Activated CD8-positive, alpha-beta T cell treated with anti-CD3 and anti-CD28 coated beads for 36 hours (primary cell): ENCODE measurements around the gene CGNL1. TPM values are rescaled to one million over a fixed set of nuclear protein-coding genes. Genes with fewer than 3 reads are reported as not detected.

Experiments
- ATAC-seq: fragments of 200-7000 bp; cut with Tn5 transposase; one replicate; pipeline ENCODE4 v1.10.0; 2021; ENCODE audit warnings: mild to moderate bottlenecking, moderate library complexity
- CTCF ChIA-PET: fragments of 350-600 bp; sonication (Branson Sonifier 250); formaldehyde crosslinking; loops from one replicate; lab custom pipeline; 2021; ENCODE audit warnings: antibody characterized with exemption; lab: Charles Lee
- POLR2A ChIA-PET: fragments of 350-600 bp; sonication (Branson Sonifier 250); formaldehyde crosslinking; loops from one replicate; lab custom pipeline; 2021; ENCODE audit warnings: antibody characterized with exemption; lab: Charles Lee
- DNase-seq: peaks from one replicate; pipeline ENCODE4 v3.0.0-alpha.2; 2020
- H3K27ac Mint-ChIP-seq: one replicate; pipeline ENCODE4 v1.8.0; 2021; ENCODE audit warnings: mild to moderate bottlenecking, mixed read lengths
- H3K27me3 Mint-ChIP-seq: one replicate; pipeline ENCODE4 v1.8.0; 2021; ENCODE audit warnings: mixed read lengths
- H3K36me3 Mint-ChIP-seq: one replicate; pipeline ENCODE4 v1.8.0; 2021; ENCODE audit warnings: low read depth, mixed read lengths
- H3K4me1 Mint-ChIP-seq: one replicate; pipeline ENCODE4 v1.8.0; 2021; ENCODE audit warnings: low read depth, mixed read lengths
- H3K4me3 Mint-ChIP-seq: one replicate; pipeline ENCODE4 v1.8.0; 2021; ENCODE audit warnings: mild to moderate bottlenecking, moderate library complexity, mixed read lengths
- H3K9me3 Mint-ChIP-seq: one replicate; pipeline ENCODE4 v1.8.0; 2021; ENCODE audit warnings: mixed read lengths
- intact Hi-C: fragments of 100-400 bp; cut with micrococcal nuclease; formaldehyde crosslinking; loops from one replicate; pipeline ENCODE4 v1.10.0; 2022
- total RNA-seq, 2 experiments: library from RNA; stranded (reverse); gene quantifications; one replicate each; pipeline ENCODE4 v1.2.3, GENCODE V29; 2021
- TF ChIP-seq, protein P1 (sequence below): fragments of 200-600 bp; IDR thresholded peaks from one replicate; pipeline ENCODE4 v1.8.0; 2022; ENCODE audit warnings: antibody characterized with exemption, mild to moderate bottlenecking

CGNL1 gene
- total RNA-seq, 2 experiments from 2014 or later = not detected

DNA sequence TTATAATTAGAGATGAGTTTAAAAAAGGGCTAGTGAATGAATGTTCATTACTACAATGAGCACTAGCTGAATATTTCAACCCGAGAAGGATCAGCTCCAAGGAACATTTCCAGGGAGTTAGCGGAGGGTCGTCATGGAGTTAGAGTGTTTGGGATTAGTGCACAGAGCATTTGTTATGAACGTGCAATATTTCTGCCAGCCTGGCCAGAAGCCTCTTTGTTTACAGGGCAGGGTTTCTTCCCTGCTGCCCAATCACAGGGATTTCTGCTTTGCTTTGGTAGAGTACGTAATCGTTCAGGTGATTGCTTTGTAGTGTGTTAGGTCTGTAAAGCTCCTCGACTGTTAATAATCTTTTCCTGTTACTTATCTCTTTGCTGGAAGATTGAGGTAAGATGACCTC is 5.9 kb downstream of the CGNL1 start:
- CTCF ChIA-PET = interaction anchor here (0.7 to 1.5 kb wide), 2 partner anchors 10 to 145 kb away, joined by 3 read pairs; no protein-coding TSS in a partner anchor
- no peak for DNase-seq
- peaks cover 16% of the 10 kb centered on the region for H3K27me3 Mint-ChIP-seq
- H3K4me3 Mint-ChIP-seq = no peak overlapping the region
- intact Hi-C loops = no loop called here
- ATAC-seq = no peak
- no peaks in the 10 kb centered on the region for H3K36me3 Mint-ChIP-seq
- POLR2A ChIA-PET = no interaction called here
- H3K9me3 Mint-ChIP-seq = no peaks in the 10 kb centered on the region
- TF ChIP-seq, protein P1, sequence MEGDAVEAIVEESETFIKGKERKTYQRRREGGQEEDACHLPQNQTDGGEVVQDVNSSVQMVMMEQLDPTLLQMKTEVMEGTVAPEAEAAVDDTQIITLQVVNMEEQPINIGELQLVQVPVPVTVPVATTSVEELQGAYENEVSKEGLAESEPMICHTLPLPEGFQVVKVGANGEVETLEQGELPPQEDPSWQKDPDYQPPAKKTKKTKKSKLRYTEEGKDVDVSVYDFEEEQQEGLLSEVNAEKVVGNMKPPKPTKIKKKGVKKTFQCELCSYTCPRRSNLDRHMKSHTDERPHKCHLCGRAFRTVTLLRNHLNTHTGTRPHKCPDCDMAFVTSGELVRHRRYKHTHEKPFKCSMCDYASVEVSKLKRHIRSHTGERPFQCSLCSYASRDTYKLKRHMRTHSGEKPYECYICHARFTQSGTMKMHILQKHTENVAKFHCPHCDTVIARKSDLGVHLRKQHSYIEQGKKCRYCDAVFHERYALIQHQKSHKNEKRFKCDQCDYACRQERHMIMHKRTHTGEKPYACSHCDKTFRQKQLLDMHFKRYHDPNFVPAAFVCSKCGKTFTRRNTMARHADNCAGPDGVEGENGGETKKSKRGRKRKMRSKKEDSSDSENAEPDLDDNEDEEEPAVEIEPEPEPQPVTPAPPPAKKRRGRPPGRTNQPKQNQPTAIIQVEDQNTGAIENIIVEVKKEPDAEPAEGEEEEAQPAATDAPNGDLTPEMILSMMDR = no peak
- H3K4me1 Mint-ChIP-seq = peaks cover 2% of the 10 kb centered on the region
- no peak overlapping the region for H3K27ac Mint-ChIP-seq

- ATAC-seq = no peak
Measured at GRCh38 chr15:57382969-57383368, 6.7 kb downstream of the CGNL1 start.

GRCh38 chr15:57384024-57384423 is 7.7 kb downstream of the CGNL1 start:
- CTCF ChIA-PET = no interaction called here

More at GRCh38 chr15:57382969-57383368, 6.7 kb downstream of the CGNL1 start:
- ChIA-PET POLR2A (no interaction called here), CTCF (interaction anchor here (1.5 kb wide), 1 partner anchor 144 kb away, joined by 3 read pairs; no protein-coding TSS in a partner anchor)
- peaks cover 8% of the 10 kb centered on the region for H3K27me3 Mint-ChIP-seq
- H3K27ac Mint-ChIP-seq = no peak overlapping the region
- H3K4me3 Mint-ChIP-seq = no peak overlapping the region
- DNase-seq = no peak
- H3K36me3 Mint-ChIP-seq = no peaks in the 10 kb centered on the region
- H3K9me3 Mint-ChIP-seq = no peaks in the 10 kb centered on the region
- intact Hi-C loops = no loop called here
- no peaks in the 10 kb centered on the region for H3K4me1 Mint-ChIP-seq
- TF ChIP-seq, protein P1 = no peak

GRCh38 chr15:57384816-57385215 is 8.5 kb downstream of the CGNL1 start:
- intact Hi-C loops = no loop called here
- POLR2A ChIA-PET = interaction anchor here (1.3 kb wide), 1 partner anchor 11 kb away, joined by 4 read pairs; no protein-coding TSS in a partner anchor
- no peaks in the 10 kb centered on the region for H3K36me3 Mint-ChIP-seq
- H3K4me3 Mint-ChIP-seq = no peak overlapping the region
- H3K27ac Mint-ChIP-seq = no peak overlapping the region
- ATAC-seq = no peak
- no peak for DNase-seq
- no peaks in the 10 kb centered on the region for H3K9me3 Mint-ChIP-seq
- CTCF ChIA-PET = no interaction called here
- no peaks in the 10 kb centered on the region for H3K4me1 Mint-ChIP-seq
- peaks cover 2% of the 10 kb centered on the region for H3K27me3 Mint-ChIP-seq
- TF ChIP-seq, protein P1 = no peak

More at GRCh38 chr15:57384024-57384423, 7.7 kb downstream of the CGNL1 start:
- TF ChIP-seq, protein P1 = no peak
- Mint-ChIP-seq H3K27me3 (peaks cover 2% of the 10 kb centered on the region), H3K9me3 (no peaks in the 10 kb centered on the region), H3K27ac (no peak overlapping the region), H3K4me1 (no peaks in the 10 kb centered on the region), H3K36me3 (no peaks in the 10 kb centered on the region), H3K4me3 (no peak overlapping the region)
- ATAC-seq (no peak), DNase-seq (no peak)
- intact Hi-C loops = no loop called here
- POLR2A ChIA-PET = no interaction called here

DNA sequence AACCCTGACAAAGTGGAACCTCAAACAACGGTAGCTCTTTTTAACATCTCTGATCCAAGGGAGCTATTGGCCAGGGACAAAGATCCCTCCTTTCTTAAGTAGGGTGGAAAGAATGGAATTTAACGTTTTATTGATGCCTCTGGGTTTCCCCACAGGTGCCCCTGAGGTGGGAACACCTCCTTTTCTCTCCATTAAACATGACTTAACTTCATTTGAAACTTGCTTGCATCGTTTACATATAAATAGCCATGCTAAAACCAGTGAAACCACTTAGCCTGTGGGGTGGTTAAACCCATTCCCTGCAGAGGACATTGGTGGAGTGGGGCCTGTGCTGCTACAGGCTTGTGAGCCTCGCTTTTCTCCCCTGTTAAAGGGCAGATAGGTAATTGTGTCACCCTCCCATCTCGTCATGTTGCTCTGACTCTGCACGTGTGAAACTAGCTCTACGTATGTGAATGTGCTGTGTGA is 9.7 kb downstream of the CGNL1 start:
- Mint-ChIP-seq H3K27me3 (no peaks in the 10 kb centered on the region), H3K9me3 (no peaks in the 10 kb centered on the region), H3K27ac (no peak overlapping the region), H3K36me3 (no peaks in the 10 kb centered on the region), H3K4me1 (no peaks in the 10 kb centered on the region), H3K4me3 (no peak overlapping the region)
- ATAC-seq (no peak), DNase-seq (no peak)
- intact Hi-C loops = no loop called here
- ChIA-PET POLR2A (interaction anchor here (1.3 kb wide), 1 partner anchor 10 kb away, joined by 4 read pairs; no protein-coding TSS in a partner anchor), CTCF (no interaction called here)
- TF ChIP-seq, protein P1 = no peak
